ENCODE measurements around the gene FHL1. TPM values are rescaled to one million over a fixed set of nuclear protein-coding genes. Genes with fewer than 3 reads are reported as not detected.
A peak's percentile ranks its signal among the peaks of the same experiment; 100 is the strongest.

Gene FHL1
- total RNA-seq, 1 experiment from 2014 or later: 0.73 TPM

DNA sequence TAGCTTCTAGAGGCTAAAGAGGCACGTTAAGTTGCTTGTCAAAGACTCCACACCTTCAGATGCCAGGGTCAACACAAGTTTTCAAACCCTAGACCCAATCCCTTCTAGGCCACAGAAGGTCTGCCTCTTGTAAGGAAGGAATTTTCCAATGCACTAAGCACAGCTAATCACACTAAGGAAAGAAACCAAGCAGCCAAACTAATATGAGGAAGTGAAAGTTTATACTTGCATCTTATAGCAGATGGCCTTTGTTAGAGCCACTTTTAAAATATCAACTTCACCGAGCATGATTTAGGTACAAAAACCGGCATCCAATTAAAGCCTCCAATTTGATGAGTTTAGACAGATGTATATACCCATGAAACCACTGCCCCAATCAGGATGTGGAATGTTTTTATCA lies 9.9 kb downstream of the FHL1 start:
- CTCF ChIA-PET: no interaction called here
- H3K36me3 Mint-ChIP-seq (ENCODE audit: insufficient read depth, unreplicated experiment): no peaks in the 10 kb centered on the region
- intact Hi-C loops (cut with micrococcal nuclease; ENCODE audit: unreplicated experiment): no loop called here
- H3K4me3 Mint-ChIP-seq (ENCODE audit: low read depth, unreplicated experiment): no peak overlapping the region
- no peak for TF ChIP-seq CTCF (IDR thresholded peaks at IDR 0.05; ENCODE audit: unreplicated experiment)
- H3K4me1 Mint-ChIP-seq (ENCODE audit: low read depth, unreplicated experiment): no peaks in the 10 kb centered on the region
- no peak for DNase-seq
- no peaks in the 10 kb centered on the region for H3K9me3 Mint-ChIP-seq (ENCODE audit: low read depth, unreplicated experiment)
- no peak overlapping the region for H3K27ac Mint-ChIP-seq (ENCODE audit: unreplicated experiment)
- no TSS peak for BruUV-seq (replicated peaks)
- peaks cover 40% of the 10 kb centered on the region for H3K27me3 Mint-ChIP-seq (ENCODE audit: unreplicated experiment)

GRCh38 chrX:136158685-136159084 lies 11.4 kb downstream of the FHL1 start:
- Mint-ChIP-seq H3K27ac (ENCODE audit: unreplicated experiment) (no peak overlapping the region), H3K4me1 (ENCODE audit: low read depth, unreplicated experiment) (no peaks in the 10 kb centered on the region), H3K4me3 (ENCODE audit: low read depth, unreplicated experiment) (no peak overlapping the region), H3K9me3 (ENCODE audit: low read depth, unreplicated experiment) (no peaks in the 10 kb centered on the region), H3K27me3 (ENCODE audit: unreplicated experiment) (peaks cover 50% of the 10 kb centered on the region), H3K36me3 (ENCODE audit: insufficient read depth, unreplicated experiment) (no peaks in the 10 kb centered on the region)
- CTCF ChIA-PET: no interaction called here
- intact Hi-C loops (cut with micrococcal nuclease; ENCODE audit: unreplicated experiment): no loop called here
- no TSS peak for BruUV-seq (replicated peaks)
- DNase-seq: no peak
- no peak for TF ChIP-seq CTCF (IDR thresholded peaks at IDR 0.05; ENCODE audit: unreplicated experiment)

DNA sequence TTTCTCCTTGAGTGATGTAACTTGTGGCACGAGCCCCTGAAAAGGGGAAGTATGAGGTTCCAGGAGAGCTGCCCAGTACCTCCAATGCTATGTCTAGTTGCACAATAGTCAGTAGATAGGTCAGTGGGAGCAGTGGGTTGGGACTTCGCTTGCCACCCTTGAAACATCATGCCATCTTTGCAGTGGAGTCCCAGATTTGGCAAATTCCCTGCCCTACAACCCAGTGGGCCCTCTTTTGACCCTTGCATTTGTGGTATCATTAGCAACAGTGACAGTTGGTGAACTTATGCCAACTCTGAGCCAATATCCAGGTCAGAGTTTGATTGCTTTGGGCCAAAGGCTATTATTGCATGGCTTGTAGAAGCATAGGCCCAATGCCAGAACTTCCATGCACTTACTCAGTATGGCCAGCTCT lies 12.3 kb downstream of the FHL1 start:
- Mint-ChIP-seq H3K4me1 (ENCODE audit: low read depth, unreplicated experiment) (no peaks in the 10 kb centered on the region), H3K27me3 (ENCODE audit: unreplicated experiment) (peaks cover 49% of the 10 kb centered on the region), H3K27ac (ENCODE audit: unreplicated experiment) (no peak overlapping the region), H3K9me3 (ENCODE audit: low read depth, unreplicated experiment) (no peaks in the 10 kb centered on the region), H3K4me3 (ENCODE audit: low read depth, unreplicated experiment) (no peak overlapping the region), H3K36me3 (ENCODE audit: insufficient read depth, unreplicated experiment) (no peaks in the 10 kb centered on the region)
- BruUV-seq (replicated peaks): no TSS peak
- intact Hi-C loops (cut with micrococcal nuclease; ENCODE audit: unreplicated experiment): loop anchor here (10.0 kb wide), 1 partner anchor 325 kb away; the partner anchor contains the start of gene BRS3
- CTCF ChIA-PET: no interaction called here
- DNase-seq: no peak
- TF ChIP-seq CTCF (IDR thresholded peaks at IDR 0.05; ENCODE audit: unreplicated experiment): no peak

DNA sequence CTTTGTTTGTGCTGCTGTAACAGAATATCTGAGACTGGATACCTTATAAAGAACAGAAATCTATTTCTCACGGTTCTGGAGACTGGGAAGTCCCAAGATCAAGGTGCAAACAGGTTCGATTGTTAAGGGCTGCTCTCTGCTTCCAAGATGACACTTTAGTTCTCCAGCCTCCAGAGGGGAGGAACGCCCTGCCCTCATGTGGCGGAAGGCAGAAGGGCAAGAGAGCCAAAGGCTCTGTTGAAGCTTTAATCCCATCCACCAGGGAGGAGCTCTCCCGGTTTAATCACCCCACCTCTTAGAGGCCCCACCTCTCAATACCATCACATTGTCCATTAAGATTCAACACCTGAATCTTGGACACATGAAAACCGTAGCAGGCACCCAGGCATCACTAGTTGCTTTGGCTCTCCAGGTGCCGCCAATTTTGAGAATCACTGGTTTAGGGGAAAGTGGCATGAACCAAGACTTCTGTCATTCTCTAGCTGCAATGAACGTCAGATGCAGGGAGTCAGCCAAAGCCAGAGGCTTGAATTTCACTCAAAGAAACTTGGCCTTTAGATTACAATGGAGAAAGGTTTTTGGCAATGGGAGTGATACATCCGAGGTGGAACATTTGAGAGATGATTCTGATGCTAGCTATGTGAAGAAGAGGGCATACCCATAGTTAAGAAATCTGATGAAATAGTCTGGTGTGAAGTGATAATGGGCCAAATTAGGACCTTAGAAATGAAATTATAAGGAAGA lies 15.7 kb downstream of the FHL1 start:
- TF ChIP-seq CTCF (IDR thresholded peaks at IDR 0.05; ENCODE audit: unreplicated experiment): peak; percentile 52
- no peaks in the 10 kb centered on the region for H3K9me3 Mint-ChIP-seq (ENCODE audit: low read depth, unreplicated experiment)
- DNase-seq: peak; percentile 63
- no peak overlapping the region for H3K27ac Mint-ChIP-seq (ENCODE audit: unreplicated experiment)
- no peak overlapping the region for H3K4me3 Mint-ChIP-seq (ENCODE audit: low read depth, unreplicated experiment)
- H3K36me3 Mint-ChIP-seq (ENCODE audit: insufficient read depth, unreplicated experiment): no peaks in the 10 kb centered on the region
- peaks cover 54% of the 10 kb centered on the region for H3K27me3 Mint-ChIP-seq (ENCODE audit: unreplicated experiment)
- peaks cover 9% of the 10 kb centered on the region for H3K4me1 Mint-ChIP-seq (ENCODE audit: low read depth, unreplicated experiment)
- BruUV-seq (replicated peaks): no TSS peak
- CTCF ChIA-PET: interaction anchor here (1.0 to 1.9 kb wide), 4 partner anchors 32 to 135 kb away, joined by 3 to 36 read pairs (median 4); no protein-coding TSS in a partner anchor
- intact Hi-C loops (cut with micrococcal nuclease; ENCODE audit: unreplicated experiment): loop anchor here (2.0 to 10.0 kb wide), 2 partner anchors 134 to 322 kb away; partner anchors contain the start of gene BRS3
